ENCODE data around the gene GALNT17.

- TF ChIP-seq CTCF (IDR thresholded peaks at IDR 0.05), result no peak
- no peak for TF ChIP-seq POLR2AphosphoS5 (IDR thresholded peaks at IDR 0.05)
- TF ChIP-seq POLR2A (IDR thresholded peaks at IDR 0.05), result no peak
These were observed 282.5 kb downstream of the GALNT17 start for GRCh38 chr7:71414490-71414889.

Data from prostate gland (tissue), 2 donors.